ENCODE measurements around the gene STAT3.

GRCh38 chr17:42276609-42277341 is 111.5 kb downstream of the STAT3 start:
- peak in 1 of 7 experiments; percentile 0 for TF ChIP-seq CTCF (IDR thresholded peaks at IDR 0.05)
- peak in 2 of 3 donors; percentile 16 to 35 for TF ChIP-seq POLR2A (IDR thresholded peaks at IDR 0.05)
